Loucy (cell line): ENCODE data around the gene PC.

Experiments
- H2AFZ ChIP-seq: fragments of 200-600 bp; sonication (generic); 2 replicates; pipeline ENCODE4 v1.6.0; 2016; ENCODE audit warnings: antibody characterized with exemption, mild to moderate bottlenecking, low read length, moderate library complexity
- H3F3A ChIP-seq: fragments of 200-600 bp; 2 replicates; pipeline ENCODE4 v1.6.0; 2016; ENCODE audit warnings: antibody characterized with exemption, low read depth, mild to moderate bottlenecking
- H3K27me3 ChIP-seq: fragments of 200-600 bp; sonication (generic); 2 replicates; pipeline ENCODE4 v1.6.1; 2014; ENCODE audit warnings: low read length, mild to moderate bottlenecking; ENCODE audit not compliant: insufficient read depth, poor library complexity, severe bottlenecking
- H3K36me3 ChIP-seq: fragments of 200-600 bp; sonication (generic); 2 replicates; pipeline ENCODE4 v1.6.1; 2016; ENCODE audit warnings: low read length; ENCODE audit not compliant: insufficient read depth
- H3K4me1 ChIP-seq: fragments of 200-600 bp; sonication (generic); 2 replicates; pipeline ENCODE4 v1.5.1; 2014; ENCODE audit warnings: low read length, mild to moderate bottlenecking; ENCODE audit not compliant: insufficient read depth, poor library complexity, severe bottlenecking
- H3K4me2 ChIP-seq: fragments of 200-600 bp; sonication (generic); 2 replicates; pipeline ENCODE4 v1.6.0; 2014; ENCODE audit warnings: antibody characterized with exemption, low read length, low read depth, mild to moderate bottlenecking; ENCODE audit not compliant: poor library complexity, severe bottlenecking
- H3K4me3 ChIP-seq: fragments of 200-600 bp; sonication (generic); 2 replicates; pipeline ENCODE4 v1.5.1; 2014; ENCODE audit warnings: low read length, mild to moderate bottlenecking, mixed read lengths; ENCODE audit not compliant: poor library complexity, severe bottlenecking
- H3K79me2 ChIP-seq: fragments of 200-600 bp; sonication (generic); 2 replicates; pipeline ENCODE4 v1.6.1; 2014; ENCODE audit warnings: low read length; ENCODE audit not compliant: insufficient read depth
- H3K9ac ChIP-seq: fragments of 200-600 bp; sonication (generic); 2 replicates; pipeline ENCODE4 v1.6.0; 2014; ENCODE audit warnings: mild to moderate bottlenecking, low read depth, low read length, moderate library complexity; ENCODE audit not compliant: poor library complexity, severe bottlenecking
- H3K9me2 ChIP-seq: fragments of 200-600 bp; sonication (generic); replicated peaks from 2 replicates; pipeline ENCODE4 v1.6.1; 2016; ENCODE audit warnings: low read depth, low read length, mixed read lengths
- H3K9me3 ChIP-seq: fragments of 200-600 bp; sonication (generic); 2 replicates; pipeline ENCODE4 v1.6.1; 2014; ENCODE audit warnings: mild to moderate bottlenecking, antibody characterized with exemption, low read length, low read depth; ENCODE audit not compliant: insufficient read depth
- H4K20me1 ChIP-seq: fragments of 200-600 bp; sonication (generic); 2 replicates; pipeline ENCODE4 v1.6.0; 2014; ENCODE audit warnings: antibody characterized with exemption, low read length, mild to moderate bottlenecking; ENCODE audit not compliant: insufficient read depth, poor library complexity, severe bottlenecking
- CTCF ChIP-seq: fragments of 200-600 bp; sonication (generic); conservative IDR thresholded peaks from 2 replicates; pipeline ENCODE4 v1.5.1; 2014; ENCODE audit warnings: mild to moderate bottlenecking, antibody characterized with exemption, low read length
- EZH2phosphoT487 ChIP-seq: fragments of 200-600 bp; IDR thresholded peaks from 2 replicates; pipeline ENCODE4 v1.6.1; 2018; ENCODE audit warnings: antibody characterized with exemption, mild to moderate bottlenecking, moderate library complexity, borderline replicate concordance

Gene PC

DNA sequence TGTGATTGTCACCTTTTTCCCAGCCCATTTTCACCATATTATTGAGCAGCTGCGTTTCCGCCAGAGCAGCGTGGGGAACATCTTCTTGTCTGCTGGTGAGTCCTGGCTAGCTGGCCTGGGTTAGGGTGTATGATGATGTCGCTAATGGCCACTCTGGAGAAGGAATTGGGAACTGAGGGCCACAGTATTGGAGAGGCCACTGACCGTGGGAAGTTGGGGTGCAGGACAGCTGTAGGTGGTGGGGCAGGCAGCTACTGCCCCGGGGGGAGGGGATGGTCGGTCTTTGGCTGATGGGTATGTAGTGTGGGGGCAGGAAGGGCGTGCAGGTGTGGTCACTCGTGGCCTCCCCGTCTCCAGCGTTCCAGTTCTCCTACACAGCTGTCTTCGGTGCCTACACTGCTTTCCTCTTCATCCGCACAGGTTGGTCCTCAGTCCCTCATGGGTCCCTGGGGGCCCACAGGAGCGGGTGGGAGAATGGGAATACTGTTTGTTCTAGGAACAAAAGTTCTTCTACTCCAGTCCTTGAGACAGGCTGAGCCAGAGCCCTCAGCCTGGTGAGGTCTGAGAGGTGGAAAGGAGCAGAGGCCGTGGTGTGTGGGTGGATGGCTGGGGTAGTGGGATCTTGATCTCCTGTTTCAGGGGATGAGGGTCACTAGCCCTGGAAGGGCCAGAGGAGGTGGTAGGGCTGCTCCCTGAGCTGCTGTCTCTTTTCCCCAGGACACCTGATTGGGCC, 112.9 kb downstream of the PC start:
- H4K20me1 ChIP-seq = peaks cover 26% of the 10 kb centered on the region
- peak overlapping the region; percentile 97 for H3K4me2 ChIP-seq
- H3K9ac ChIP-seq = no peak overlapping the region

DNA sequence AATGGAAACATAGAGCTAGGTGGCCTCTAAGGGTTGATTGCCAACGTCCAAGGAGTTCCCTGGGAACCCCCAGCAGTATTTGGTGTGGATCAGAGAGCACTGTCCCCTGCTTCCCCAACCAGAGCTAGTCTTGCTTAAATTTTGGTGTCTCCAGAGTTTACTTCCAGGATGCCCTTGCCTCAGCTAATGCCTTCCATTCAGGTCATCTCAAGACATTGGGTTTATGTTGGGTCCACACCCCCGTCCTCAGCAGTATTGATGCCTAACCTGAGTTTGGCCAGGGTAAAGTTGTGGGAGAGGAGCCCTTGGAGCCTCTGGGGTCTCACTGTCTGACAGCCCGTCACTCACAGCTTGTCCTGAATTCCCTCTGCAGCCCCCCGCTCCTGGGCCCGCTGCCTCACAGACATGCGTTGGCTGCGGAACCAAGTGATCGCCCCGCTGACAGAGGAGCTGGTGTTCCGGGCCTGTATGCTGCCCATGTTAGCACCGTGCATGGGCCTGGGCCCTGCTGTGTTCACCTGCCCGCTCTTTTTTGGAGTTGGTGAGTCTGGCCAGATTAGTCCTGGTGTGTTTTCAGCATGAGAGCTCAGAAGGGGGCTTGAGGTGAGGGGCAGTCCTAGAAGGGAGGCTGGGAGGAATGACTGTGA, 113.6 kb downstream of the PC start:
- peaks cover 58% of the 10 kb centered on the region for H3K79me2 ChIP-seq
- H3K4me2 ChIP-seq = peak overlapping the region; percentile 97
- peaks cover 17% of the 10 kb centered on the region; the same call in 1 of the 2 replicates for H3K36me3 ChIP-seq
- no peaks in the 10 kb centered on the region for H3K9me2 ChIP-seq
- H3K9me3 ChIP-seq = no peaks in the 10 kb centered on the region
- 0 out of 2 replicates have a peak, but pooled peaks cover 3% of the 10 kb centered on the region for H3F3A ChIP-seq
- no peak overlapping the region for H2AFZ ChIP-seq
- peak overlapping the region; percentile 95 for H3K4me3 ChIP-seq
- TF ChIP-seq EZH2phosphoT487 = no peak
- TF ChIP-seq CTCF = no peak
- peaks cover 35% of the 10 kb centered on the region for H3K4me1 ChIP-seq
- H3K9ac ChIP-seq = peak overlapping the region; percentile 97
- no peaks in the 10 kb centered on the region for H3K27me3 ChIP-seq
- H4K20me1 ChIP-seq = peaks cover 26% of the 10 kb centered on the region

More for the DNA sequence above, 112.9 kb downstream of the PC start:
- Histone ChIP-seq H3K9me3 (no peaks in the 10 kb centered on the region), H3K36me3 (peaks cover 17% of the 10 kb centered on the region; the same call in 1 of the 2 replicates), H3K79me2 (peaks cover 53% of the 10 kb centered on the region), H3K4me1 (peaks cover 31% of the 10 kb centered on the region), H2AFZ (no peak overlapping the region), H3F3A (0 out of 2 replicates have a peak, but pooled peaks cover 3% of the 10 kb centered on the region), H3K4me3 (peak overlapping the region; percentile 95), H3K27me3 (no peaks in the 10 kb centered on the region), H3K9me2 (no peaks in the 10 kb centered on the region)
- no peak for TF ChIP-seq EZH2phosphoT487

- Histone ChIP-seq H4K20me1 (peaks cover 26% of the 10 kb centered on the region), H3F3A (0 out of 2 replicates have a peak, but pooled peaks cover 3% of the 10 kb centered on the region), H3K4me2 (peak overlapping the region; percentile 97), H3K27me3 (no peaks in the 10 kb centered on the region), H2AFZ (peak overlapping the region; percentile 90), H3K36me3 (peaks cover 16% of the 10 kb centered on the region; the same call in 1 of the 2 replicates), H3K9me3 (no peaks in the 10 kb centered on the region), H3K79me2 (peaks cover 58% of the 10 kb centered on the region), H3K9ac (peak overlapping the region; percentile 97), H3K4me3 (peak overlapping the region; percentile 95), H3K9me2 (no peaks in the 10 kb centered on the region), H3K4me1 (peaks cover 35% of the 10 kb centered on the region)
- TF ChIP-seq CTCF (no peak), EZH2phosphoT487 (no peak)
Measured at GRCh38 chr11:66843776-66844495, 114.2 kb downstream of the PC start.
